COLO668 (cell line): ENCODE data around the gene SNX30.

Experiments
- DNase-seq: peaks from one replicate; lab custom pipeline; 2025; ENCODE audit not compliant: unreplicated experiment; lab: John Stamatoyannopoulos, UW

The SNX30 gene

DNA sequence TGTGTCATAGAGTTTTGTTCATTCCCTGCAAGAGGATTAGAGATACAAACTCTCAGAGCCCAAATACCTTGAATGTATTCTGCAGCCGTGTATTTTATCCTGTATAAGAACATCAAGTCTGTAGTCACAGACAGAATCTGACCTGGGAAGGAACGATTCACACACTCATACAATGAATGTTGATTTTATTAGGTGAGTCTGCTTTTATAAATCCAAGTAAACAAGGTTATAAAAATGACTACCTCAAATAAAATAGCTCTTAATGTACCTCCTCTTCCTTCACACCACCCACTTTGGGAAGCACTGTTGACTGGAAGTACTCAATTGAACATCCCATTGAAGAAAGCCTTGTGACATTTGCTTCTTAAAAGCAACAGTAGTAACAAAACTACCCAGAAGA, 128.2 kb downstream of the SNX30 start:
- DNase-seq: no peak

DNA sequence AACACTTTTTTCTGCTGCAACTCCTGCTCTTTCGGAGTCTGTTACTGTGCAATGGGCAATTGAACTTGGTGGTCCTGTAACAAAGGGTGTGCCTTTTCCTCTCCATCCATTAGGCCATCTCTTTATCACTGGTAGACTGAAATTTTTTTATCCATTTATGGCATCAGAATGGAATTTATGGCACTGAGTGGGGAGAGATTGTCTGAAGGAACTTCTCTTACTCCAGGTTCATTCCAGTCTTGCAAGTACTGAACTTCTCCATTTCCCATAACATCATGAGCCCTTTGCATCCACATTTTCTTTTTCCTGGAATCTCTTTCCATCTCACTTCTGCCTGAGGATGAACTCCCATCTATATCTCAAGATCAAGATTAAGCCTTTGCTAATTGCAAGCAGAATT, 130.1 kb downstream of the SNX30 start:
- no peak for DNase-seq

DNA sequence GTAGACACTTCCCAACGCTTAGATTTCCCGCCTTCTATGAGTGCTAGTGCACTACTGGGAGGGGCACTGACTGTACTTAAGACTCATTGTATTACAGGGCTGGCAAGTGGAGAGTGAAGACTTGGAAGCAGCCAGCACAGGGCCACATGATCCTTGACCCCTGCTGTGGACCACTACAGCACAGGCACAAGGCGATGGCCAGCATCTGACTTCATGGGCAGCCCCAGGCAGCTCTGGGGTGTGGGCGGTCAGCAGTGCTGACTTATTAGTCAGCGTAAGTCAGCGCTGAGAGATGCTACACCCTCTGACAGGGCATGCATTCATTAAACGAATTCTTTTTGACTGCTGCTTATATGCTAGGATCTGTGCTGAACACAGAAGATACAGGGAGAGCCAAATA, 130.8 kb downstream of the SNX30 start:
- DNase-seq: no peak

DNA sequence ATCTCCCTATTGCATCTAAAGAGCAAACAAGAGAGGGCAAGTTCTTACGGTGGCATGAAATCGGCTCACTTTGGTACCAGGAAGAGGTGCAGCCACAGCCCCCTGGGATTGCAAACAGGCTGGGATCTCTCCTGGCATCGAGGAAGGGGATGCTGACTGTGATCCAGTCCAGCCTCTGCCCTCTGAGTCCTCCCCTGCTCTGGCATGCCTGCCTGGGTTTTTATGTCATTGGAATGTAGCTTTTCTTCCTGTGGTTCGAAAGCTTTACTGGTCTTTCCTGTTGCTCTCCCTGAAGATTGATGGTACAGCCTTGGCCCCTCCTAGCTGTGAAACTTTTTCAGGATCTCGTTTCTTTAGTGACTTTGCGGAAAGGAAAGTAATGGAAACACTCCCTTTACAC, 133.5 kb downstream of the SNX30 start:
- no peak for DNase-seq

DNA sequence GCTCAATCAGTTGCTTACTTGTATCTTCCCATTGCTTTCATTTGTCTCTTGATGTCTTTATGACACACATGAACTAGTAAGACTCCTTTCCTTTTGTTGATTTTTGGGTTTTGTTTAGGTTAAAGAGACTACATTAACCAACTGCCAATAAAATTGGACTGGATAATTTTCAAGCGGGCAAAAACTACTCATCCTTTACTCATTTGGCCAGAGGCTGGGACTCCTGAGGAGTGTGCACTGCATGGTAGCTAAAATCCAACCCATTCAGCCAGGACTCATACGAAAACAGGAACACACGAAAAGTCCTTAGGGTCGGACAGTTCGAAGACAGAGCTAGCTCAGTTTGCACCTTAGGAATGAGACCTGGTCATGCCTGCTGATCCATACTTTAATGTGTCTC, 134.2 kb downstream of the SNX30 start:
- no peak for DNase-seq

DNA sequence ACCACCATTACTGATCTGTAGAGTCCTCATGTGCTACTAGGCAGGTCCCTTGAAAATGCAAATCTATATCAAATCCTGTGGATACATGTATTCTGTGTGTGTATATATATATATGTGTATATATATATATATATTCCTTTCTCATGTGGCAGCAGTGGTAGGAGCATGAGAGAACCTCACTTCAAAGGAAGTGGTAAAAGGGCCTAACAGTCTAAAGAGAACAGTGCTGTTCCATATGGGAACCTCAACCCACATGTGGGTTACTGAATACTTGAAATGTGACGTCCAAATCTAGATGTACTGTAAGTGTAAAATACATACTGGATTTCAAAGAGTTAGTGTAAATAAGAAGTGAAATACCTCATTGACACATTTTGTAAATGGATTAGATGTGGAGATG, 134.8 kb downstream of the SNX30 start:
- no peak for DNase-seq

DNA sequence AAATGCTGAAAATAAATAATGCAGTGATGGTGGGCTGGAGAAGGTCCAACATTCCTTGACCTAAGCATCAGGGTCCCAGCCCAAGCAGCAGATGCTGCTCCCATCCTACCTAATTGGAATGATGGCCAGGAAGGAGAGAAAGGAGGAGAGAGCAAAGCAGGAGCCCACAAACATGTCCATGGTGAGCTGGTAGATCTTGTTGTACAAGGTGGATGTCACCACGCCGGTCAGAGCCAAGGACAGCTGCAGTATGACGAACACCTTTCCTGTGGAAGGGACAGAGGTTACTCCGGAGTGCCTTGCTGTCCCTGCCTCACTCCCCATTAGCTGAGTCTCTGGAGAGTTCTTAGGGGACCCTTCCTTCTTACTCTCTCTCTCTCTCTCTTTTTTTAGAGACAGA, 135.8 kb downstream of the SNX30 start:
- no peak for DNase-seq

DNA sequence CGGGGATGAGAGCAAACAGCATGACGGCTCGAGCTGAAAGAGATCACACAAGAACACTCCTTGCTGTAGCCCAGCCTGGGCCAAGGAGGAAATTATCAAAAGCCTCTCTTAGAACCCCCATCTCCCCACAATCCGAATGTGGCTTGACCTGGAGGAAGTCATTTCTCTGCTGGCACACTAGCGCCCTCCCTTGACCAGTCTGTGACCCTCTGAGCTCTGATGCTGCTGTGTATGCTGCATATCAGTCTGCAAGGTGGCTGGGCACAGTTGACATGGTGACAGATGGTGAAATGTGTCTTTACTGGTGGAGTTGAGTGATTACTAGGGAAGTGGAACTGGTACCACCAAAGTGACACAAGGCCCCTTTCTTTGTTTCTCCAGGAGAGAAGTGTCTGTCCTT, 136.8 kb downstream of the SNX30 start:
- peak; percentile 12 for DNase-seq

DNA sequence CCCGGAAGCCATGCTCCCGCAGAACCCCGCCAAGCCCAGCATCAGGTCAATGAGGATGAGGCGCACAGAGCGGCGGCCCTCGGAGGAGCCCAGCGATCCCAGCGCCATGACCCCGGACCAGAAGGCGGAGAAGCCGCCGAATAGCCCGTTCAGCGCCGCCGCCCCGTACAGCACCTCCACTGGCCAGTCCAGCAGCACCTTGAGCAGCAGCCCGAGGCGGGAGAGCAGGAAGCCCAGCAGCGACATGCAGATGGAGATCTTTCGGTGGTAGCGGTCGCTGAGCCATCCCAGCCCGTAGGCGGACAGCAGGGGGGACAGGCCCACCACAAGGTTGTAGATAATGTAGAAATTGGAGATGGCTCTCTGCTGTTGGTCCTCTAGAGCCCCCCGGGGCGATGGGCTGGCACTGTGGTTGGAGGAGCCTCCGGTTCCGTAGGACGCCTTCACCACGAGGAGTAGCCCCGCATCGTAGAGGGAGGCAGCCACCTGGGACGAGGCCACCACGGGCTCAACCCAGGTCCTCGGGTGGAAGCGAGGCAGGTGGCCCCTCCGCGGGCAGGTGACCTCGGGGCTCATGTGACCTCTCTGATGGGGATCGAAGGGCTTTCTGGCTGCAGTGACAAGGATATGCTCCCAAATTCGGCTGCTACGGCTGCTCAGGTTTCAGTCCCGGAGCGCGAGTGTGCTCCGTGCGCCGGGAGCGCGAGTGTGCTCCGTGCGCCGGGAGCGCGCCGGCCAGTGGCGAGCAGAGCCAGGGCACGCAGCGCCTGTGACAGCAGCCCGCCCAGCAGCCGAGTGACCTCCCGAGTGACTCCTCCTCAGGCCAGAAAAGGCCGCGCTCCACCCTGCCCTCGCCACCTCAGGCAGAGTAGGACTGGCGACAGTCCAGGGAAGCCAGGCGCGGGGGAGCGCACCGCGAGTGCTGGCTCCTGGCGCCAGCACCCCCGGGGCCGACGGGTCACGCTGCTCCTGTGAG, 139.8 kb downstream of the SNX30 start, which contains the start of gene SLC46A2:
TSS of gene SLC46A2 (minus strand) at position 771 of the 976 bp plus-strand sequence. CDS start at position 576, 195 bp downstream.
- no peak for DNase-seq

DNA sequence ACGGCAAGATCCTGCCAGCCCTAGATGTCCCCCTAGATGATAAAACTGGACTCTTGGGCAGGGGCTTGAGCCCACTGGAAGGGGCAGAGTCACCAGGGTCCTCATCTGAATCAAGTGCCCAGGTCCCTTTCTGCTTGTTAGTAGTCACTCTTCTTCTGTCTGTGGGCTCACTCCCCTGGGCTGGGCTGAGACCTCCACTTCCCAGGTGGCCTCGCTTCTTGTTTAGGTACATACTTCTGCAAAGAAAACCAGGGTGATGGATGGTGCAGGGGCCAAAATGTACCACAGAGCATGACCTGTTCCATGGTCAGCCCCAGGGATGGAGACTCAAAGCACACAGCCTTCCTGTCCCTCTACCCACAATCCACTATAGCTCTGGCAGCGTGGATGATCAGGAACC, 141.0 kb downstream of the SNX30 start:
- DNase-seq: no peak

DNA sequence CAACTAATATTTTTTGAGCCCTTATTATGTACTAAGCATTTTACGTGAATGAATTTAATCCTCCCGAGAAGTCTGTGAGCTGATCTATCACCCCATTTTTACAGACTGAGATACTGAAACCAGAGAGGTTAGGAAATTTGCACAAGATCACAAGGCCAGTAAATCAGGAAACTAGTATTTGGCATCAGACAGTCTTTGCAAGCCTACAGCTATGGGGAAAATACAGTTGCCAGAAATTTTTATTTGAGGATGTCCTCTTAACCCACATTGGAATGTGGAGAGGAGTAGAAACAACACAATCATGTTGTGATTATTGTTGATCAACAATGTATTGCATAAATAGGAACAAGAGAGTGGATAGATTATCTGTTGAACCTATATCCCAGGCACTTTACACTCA, 142.4 kb downstream of the SNX30 start:
- DNase-seq: no peak

DNA sequence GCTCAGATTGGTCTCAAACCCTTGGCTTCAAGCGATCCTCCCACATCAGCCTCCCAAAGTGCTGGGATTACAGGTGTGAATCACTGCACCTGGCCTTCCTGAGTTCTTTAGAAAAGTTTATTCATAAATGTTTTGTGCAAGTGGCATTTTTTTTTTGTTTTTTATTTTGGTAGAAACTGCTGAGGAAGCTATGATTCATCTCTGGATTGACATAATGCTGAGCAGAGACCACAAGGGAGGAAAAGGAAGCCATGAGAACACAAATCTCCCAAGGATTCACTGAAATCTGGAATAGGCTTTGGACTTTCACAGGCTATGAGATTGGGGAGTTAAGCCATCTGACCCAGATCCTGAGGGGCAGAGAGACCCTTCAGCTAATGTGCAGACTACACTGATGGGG, 143.5 kb downstream of the SNX30 start:
- no peak for DNase-seq

DNA sequence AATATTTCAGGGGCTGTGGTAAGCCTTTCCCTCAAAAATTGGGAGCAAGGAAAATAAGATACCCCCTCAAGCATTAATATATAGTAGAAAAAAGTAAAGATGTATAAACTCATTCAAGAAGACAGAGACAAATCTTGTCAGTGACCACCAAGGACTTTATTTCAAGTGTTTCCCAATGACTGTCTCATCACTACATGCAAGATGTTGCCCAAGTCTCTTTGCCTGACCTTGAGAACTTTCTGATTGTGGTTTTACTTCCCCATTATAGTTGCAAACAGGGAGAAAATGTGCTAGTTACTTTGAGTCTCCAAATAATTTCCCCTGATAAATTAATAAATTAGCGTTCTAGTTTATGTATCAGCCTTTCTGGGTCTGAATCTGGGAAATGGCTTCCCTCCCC, 144.1 kb downstream of the SNX30 start:
- DNase-seq: no peak

DNA sequence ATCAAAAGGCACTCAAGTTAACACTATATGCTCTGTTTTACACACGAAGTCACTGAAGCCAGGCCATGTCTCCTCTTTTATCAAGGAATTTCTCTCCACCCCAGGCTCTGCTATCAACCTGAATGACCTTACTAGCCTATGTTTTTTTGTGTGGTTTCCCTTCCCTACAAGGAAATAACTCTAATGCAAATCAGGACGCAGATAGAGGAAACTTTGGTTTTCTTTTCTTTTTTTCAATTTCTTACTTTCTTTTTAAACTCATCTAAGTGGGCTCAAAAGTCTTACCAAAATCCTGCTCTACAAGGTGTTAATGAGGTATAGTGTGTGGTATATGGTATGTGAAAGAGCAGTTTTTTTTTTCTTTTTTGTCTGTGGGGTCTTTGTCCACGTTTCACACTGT, 145.6 kb downstream of the SNX30 start:
- DNase-seq: no peak

DNA sequence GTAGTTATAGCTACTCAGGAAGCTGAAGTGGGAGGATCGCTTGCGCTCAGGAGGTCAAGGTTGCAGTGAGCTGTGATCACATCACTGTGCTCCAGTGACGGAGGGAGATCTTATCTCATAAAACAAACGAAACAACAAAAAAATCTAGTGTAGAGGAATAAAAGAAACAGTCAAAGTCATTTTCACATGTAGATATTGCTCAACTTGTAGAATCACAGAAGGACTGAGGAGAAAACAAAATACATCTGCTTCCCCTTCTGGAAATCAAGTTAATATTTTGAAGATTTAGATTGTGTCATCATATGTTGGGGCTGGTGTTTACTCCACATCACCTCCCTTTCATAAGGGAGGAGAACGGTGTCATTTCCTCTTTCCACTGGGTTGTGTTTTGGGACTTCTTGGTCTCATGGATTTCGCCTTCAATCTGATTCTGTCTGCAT, 148.3 kb downstream of the SNX30 start:
- no peak for DNase-seq

DNA sequence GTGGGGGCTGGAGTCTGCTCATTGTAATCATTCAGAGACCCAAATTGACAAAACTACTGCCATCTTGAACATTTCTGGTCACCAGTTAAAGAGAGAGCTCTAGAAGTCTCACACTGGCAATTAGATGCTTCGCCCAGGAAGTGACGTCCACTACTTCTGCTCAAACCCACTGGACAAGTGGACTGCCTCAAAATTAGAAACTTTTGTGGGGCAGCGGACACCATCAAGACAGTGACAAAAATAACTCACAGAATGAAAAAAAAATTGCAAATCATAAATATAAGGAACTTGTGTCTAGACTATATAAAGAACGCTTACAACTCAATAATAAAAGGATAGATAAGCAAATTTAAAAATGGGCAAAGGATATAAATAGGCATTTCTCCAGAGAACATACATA, 149.9 kb downstream of the SNX30 start:
- no peak for DNase-seq

DNA sequence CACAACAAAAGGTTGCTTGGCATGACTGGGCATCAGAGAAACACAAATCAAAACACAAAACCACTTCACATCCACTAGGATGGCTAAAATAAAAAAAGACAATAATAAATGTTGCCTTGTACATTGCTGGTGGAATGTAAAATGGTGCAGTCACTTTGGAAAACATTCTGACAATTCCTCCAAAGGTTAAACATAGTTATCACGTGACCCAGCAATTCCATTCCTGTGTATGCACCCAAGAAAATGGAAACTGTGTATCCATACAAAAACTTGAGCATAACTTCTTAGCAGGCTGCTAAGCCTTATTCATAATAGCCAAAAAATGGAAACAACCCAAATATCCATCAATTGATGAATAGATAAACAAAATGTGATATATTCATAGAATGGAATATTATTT, 150.3 kb downstream of the SNX30 start:
- DNase-seq: no peak

DNA sequence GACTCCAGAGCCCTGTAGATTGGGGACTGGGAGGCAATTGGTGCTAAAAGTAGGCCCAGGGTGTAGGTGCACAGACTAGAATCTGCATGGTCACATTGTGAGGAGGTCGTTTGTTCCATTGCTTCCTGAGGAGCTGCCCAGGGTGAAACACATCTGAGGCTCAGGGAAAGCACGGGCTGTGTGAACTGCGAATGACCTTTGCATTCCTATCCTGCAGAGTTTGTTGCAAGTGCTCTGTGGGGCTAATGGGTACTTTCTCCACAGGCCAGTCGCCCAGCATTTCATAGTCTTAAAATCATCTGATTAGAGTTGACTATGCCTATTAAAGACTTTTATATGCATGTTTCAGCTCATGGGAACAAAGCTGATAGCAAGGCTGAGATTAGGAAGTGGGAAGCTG, 154.5 kb downstream of the SNX30 start:
- no peak for DNase-seq

DNA sequence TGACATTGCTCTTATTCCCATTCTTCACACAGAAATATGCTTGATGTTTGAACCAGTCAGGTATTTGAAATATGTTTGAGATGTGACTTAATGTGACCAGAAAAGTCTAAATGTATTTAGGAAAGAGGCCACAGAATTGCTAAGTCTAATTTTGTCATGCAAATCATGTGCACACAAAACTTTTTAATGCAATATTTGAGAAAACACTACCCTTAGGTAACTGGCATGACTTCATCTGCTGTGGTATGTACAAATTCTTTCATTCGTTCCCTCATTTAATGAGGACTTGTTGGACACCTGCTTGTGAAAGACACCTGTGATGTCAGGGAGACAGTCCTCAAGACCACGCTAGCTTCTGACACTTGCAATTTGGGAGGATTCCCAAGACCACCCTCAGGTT, 161.2 kb downstream of the SNX30 start:
- DNase-seq: no peak

DNA sequence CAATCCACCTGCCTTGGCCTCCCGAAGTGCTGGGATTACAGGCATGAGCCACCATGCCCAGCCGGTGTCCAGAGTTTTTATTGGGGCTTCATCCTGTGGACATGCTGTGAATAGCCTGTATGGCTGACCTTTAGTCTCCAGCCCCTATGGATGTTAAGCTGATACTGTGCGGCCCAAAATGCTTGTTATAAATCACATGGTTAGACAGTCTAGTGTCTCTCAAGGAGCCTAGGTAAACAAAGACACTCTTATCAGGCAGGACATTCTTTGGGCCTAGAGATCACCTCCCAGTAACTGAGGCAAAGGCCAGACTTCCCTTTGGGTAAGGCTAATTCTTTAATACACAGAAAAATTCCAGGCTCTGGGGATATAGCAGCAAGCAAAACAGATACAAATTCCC, 162.1 kb downstream of the SNX30 start:
- DNase-seq: no peak

DNA sequence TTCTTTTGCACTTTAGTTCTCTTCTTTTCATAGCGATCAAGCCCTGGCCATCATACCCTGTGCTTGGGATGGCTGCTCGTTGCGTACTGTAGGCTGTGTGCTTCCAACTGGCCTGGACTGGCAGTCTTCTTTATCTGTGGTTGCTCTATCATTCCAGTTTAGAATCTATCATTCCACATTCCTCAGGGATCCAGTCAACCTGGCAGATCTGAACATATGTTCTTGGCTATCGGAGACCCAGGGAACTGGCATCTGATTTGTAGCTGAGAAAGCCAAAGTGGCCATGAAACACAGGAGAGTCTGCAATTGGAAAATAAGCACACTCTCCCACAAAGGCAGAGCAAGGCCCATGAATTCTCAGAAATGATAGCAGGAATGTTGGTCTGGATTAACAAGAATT, 162.8 kb downstream of the SNX30 start:
- no peak for DNase-seq

DNA sequence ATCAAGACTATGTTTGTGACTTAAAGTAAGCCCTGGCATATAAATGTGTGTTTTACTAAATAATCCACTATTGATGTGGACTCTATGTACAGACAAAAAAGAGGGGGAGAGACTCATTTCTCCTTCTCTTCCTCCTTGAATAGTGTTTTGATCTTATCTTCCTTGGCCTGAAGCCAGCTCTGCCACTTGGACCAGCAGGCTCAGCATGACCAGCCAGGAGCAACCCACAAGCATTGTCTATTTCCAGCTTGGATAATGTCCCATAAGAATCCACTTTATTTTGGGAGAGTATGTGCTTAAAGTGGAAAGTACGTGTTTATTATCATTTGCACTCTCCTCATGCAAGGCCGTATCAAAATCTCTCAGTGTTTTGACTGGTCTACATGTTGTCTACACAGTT, 164.0 kb downstream of the SNX30 start:
- DNase-seq: no peak
